RWPE2 (cell line): ENCODE results near the gene MEDAG.

ENCODE experiments used
- ATAC-seq: fragments of 200-7000 bp; cut with Tn5 transposase; 3 replicates; pipeline ENCODE4 v1.9.1; 2021; ENCODE audit warnings: low read depth
- DNase-seq: peaks from one replicate; pipeline ENCODE4 v3.0.0-alpha.2; 2020; ENCODE audit warnings: low spot score
- H3K27ac ChIP-seq: fragments of 450-650 bp; 2 replicates; pipeline ENCODE4 v1.5.1; 2017; ENCODE audit warnings: mild to moderate bottlenecking; ENCODE audit not compliant: poor library complexity, severe bottlenecking
- H3K27me3 ChIP-seq: fragments of 250-450 bp; sonication (Bioruptor Pico); 2 replicates; pipeline ENCODE4 v1.5.1; 2021; ENCODE audit warnings: mild to moderate bottlenecking, moderate library complexity; ENCODE audit not compliant: insufficient read depth, poor library complexity, severe bottlenecking
- H3K36me3 ChIP-seq: fragments of 250-450 bp; sonication (Bioruptor Pico); 2 replicates; pipeline ENCODE4 v1.5.1; 2020; ENCODE audit warnings: low read depth, mild to moderate bottlenecking, moderate library complexity
- H3K4me1 ChIP-seq: fragments of 250-450 bp; sonication (Bioruptor Pico); 2 replicates; pipeline ENCODE4 v1.5.1; 2021; ENCODE audit warnings: mild to moderate bottlenecking, moderate library complexity; ENCODE audit not compliant: insufficient read depth, poor library complexity, severe bottlenecking
- H3K4me3 ChIP-seq: fragments of 250-450 bp; sonication (Bioruptor Pico); 2 replicates; pipeline ENCODE4 v1.5.1; 2021; ENCODE audit warnings: mild to moderate bottlenecking, moderate library complexity; ENCODE audit not compliant: severe bottlenecking
- H3K9me3 ChIP-seq: fragments of 250-450 bp; sonication (Bioruptor Pico); 2 replicates; pipeline ENCODE4 v1.5.1; 2021; ENCODE audit warnings: mild to moderate bottlenecking, moderate library complexity; ENCODE audit not compliant: severe bottlenecking
- TF ChIP-seq, protein P1 (sequence below): fragments of 450-650 bp; IDR thresholded peaks from one replicate; pipeline ENCODE4 v1.5.1; 2017; ENCODE audit warnings: mild to moderate bottlenecking, moderate library complexity; ENCODE audit not compliant: poor library complexity, severe bottlenecking

MEDAG gene

DNA sequence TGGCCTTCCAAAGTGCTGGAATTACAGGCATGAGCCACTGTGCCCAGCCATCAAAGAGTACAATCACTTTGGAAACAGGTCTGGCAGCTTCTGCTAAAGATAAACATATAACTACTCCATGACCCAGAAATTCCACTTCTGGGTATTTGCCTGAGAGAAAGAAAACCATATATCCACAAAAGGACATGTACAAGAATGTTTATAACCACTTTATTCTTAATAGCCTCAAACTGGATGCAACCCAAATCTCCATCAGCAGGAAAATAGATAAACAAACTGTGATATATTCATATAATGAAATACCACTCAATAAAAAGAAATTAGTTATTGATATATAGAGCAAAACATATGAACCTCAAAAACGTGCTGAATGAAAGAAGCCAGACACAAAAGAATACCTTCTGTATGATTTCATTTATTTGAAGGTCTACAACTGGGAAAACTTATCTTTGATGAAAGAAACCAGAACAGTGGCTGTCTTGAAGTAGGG is 66.9 kb downstream of the MEDAG start:
- Histone ChIP-seq H3K27me3 (no peaks in the 10 kb centered on the region), H3K4me1 (peaks cover 5% of the 10 kb centered on the region), H3K9me3 (no peaks in the 10 kb centered on the region), H3K36me3 (no peaks in the 10 kb centered on the region), H3K27ac (no peak overlapping the region), H3K4me3 (no peak overlapping the region)
- ATAC-seq, result no peak
- DNase-seq, result no peak
- TF ChIP-seq, protein P1, sequence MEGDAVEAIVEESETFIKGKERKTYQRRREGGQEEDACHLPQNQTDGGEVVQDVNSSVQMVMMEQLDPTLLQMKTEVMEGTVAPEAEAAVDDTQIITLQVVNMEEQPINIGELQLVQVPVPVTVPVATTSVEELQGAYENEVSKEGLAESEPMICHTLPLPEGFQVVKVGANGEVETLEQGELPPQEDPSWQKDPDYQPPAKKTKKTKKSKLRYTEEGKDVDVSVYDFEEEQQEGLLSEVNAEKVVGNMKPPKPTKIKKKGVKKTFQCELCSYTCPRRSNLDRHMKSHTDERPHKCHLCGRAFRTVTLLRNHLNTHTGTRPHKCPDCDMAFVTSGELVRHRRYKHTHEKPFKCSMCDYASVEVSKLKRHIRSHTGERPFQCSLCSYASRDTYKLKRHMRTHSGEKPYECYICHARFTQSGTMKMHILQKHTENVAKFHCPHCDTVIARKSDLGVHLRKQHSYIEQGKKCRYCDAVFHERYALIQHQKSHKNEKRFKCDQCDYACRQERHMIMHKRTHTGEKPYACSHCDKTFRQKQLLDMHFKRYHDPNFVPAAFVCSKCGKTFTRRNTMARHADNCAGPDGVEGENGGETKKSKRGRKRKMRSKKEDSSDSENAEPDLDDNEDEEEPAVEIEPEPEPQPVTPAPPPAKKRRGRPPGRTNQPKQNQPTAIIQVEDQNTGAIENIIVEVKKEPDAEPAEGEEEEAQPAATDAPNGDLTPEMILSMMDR, result no peak

DNA sequence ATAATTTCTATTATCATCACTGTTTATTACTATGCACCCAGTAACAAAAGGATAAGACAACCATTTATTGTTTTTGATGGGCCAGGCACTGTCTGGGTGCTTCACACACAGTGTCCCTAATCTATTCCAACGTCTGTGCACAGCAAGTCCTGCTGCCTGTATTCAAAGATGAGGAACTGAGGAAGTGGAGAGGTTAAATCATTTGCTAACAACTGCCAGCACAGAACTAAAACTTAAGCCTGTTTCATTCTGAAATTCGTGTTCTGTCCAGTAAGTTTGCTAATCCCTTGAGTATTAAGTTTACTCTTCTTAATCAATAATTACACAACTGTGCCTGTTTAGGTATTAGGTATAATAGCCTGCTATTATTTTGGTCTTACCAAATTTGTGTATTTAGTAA is 68.3 kb downstream of the MEDAG start:
- ATAC-seq, result no peak
- Histone ChIP-seq H3K27ac (no peak overlapping the region), H3K9me3 (no peaks in the 10 kb centered on the region), H3K4me3 (no peak overlapping the region), H3K27me3 (no peaks in the 10 kb centered on the region), H3K4me1 (peaks cover 6% of the 10 kb centered on the region), H3K36me3 (no peaks in the 10 kb centered on the region)
- DNase-seq, result no peak
- TF ChIP-seq, protein P1, result no peak
